H9 (cell line): ENCODE data around the gene MERTK. TPM values are rescaled to one million over a fixed set of nuclear protein-coding genes. Genes with fewer than 3 reads are reported as not detected.

Experiments used
- DNase-seq: peaks from one replicate; pipeline ENCODE4 v3.0.0-alpha.2; 2017
- H2AFZ ChIP-seq: one replicate; pipeline ENCODE4 v1.6.1; 2013; ENCODE audit warnings: mild to moderate bottlenecking, low read length, control low read depth, moderate library complexity
- H2AK5ac ChIP-seq: 2 replicates; pipeline ENCODE4 v1.6.1; 2013; ENCODE audit warnings: low read length, control low read depth, mixed read lengths; ENCODE audit not compliant: insufficient read length
- H2BK120ac ChIP-seq: one replicate; pipeline ENCODE4 v1.6.1; 2013; ENCODE audit warnings: low read depth, mild to moderate bottlenecking, low read length, control low read depth, inconsistent platforms; ENCODE audit not compliant: poor library complexity, severe bottlenecking
- H2BK12ac ChIP-seq: 2 replicates; pipeline ENCODE4 v1.6.1; 2013; ENCODE audit warnings: low read length, control low read depth, mixed read lengths, low read depth; ENCODE audit not compliant: insufficient read length
- H2BK15ac ChIP-seq: 2 replicates; pipeline ENCODE4 v1.6.1; 2013; ENCODE audit warnings: low read depth, low read length, control low read depth
- H2BK20ac ChIP-seq: one replicate; pipeline ENCODE4 v1.6.1; 2013; ENCODE audit warnings: low read depth, mild to moderate bottlenecking, low read length, control low read depth, inconsistent platforms; ENCODE audit not compliant: poor library complexity, severe bottlenecking
- H2BK5ac ChIP-seq: 2 replicates; pipeline ENCODE4 v1.6.1; 2013; ENCODE audit warnings: low read length, control low read depth, mixed read lengths; ENCODE audit not compliant: insufficient read length
- H3K14ac ChIP-seq: 2 replicates; pipeline ENCODE4 v1.6.1; 2013; ENCODE audit warnings: low read length, control low read depth; ENCODE audit not compliant: insufficient read depth
- H3K18ac ChIP-seq: 2 replicates; pipeline ENCODE4 v1.6.1; 2013; ENCODE audit warnings: low read depth, mild to moderate bottlenecking, mixed read lengths, low read length, control low read depth; ENCODE audit not compliant: insufficient read length
- H3K23ac ChIP-seq: 2 replicates; pipeline ENCODE4 v1.6.1; 2013; ENCODE audit warnings: low read length, control low read depth, mixed read lengths, low read depth; ENCODE audit not compliant: insufficient read length
- H3K23me2 ChIP-seq: 2 replicates; pipeline ENCODE4 v1.6.1; 2013; ENCODE audit warnings: low read depth, mild to moderate bottlenecking, mixed read lengths, low read length, control low read depth; ENCODE audit not compliant: insufficient read length, poor library complexity, severe bottlenecking
- H3K27ac ChIP-seq: 2 replicates; pipeline ENCODE4 v1.5.1; 2013; ENCODE audit warnings: low read length, control low read depth, mixed read lengths, low read depth; ENCODE audit not compliant: insufficient read length
- H3K27me3 ChIP-seq: 2 replicates; pipeline ENCODE4 v1.6.1; 2013; ENCODE audit warnings: low read length, control low read depth, inconsistent platforms; ENCODE audit not compliant: insufficient read depth
- H3K4ac ChIP-seq: 2 replicates; pipeline ENCODE4 v1.6.1; 2013; ENCODE audit warnings: low read depth, mild to moderate bottlenecking, control low read depth, inconsistent platforms, low read length, moderate library complexity
- H3K4me1 ChIP-seq: 2 replicates; pipeline ENCODE4 v1.6.1; 2013; ENCODE audit warnings: low read length, control low read depth, inconsistent platforms; ENCODE audit not compliant: insufficient read depth
- H3K4me2 ChIP-seq: 2 replicates; pipeline ENCODE4 v1.6.1; 2013; ENCODE audit warnings: low read length, control low read depth, mixed read lengths; ENCODE audit not compliant: insufficient read length, insufficient read depth
- H3K56ac ChIP-seq: 2 replicates; pipeline ENCODE4 v1.6.1; 2013; ENCODE audit warnings: low read depth, mild to moderate bottlenecking, mixed read lengths, low read length, control low read depth; ENCODE audit not compliant: insufficient read length
- H3K79me1 ChIP-seq: 2 replicates; pipeline ENCODE4 v1.6.1; 2013; ENCODE audit warnings: low read depth, mild to moderate bottlenecking, moderate library complexity, low read length, control low read depth, inconsistent platforms; ENCODE audit not compliant: insufficient read depth, poor library complexity, severe bottlenecking
- H3K79me2 ChIP-seq: 2 replicates; pipeline ENCODE4 v1.6.1; 2013; ENCODE audit warnings: low read length, control low read depth, inconsistent platforms; ENCODE audit not compliant: insufficient read depth
- H3K9ac ChIP-seq: 2 replicates; pipeline ENCODE4 v1.6.1; 2013; ENCODE audit warnings: low read length, control low read depth, mixed read lengths; ENCODE audit not compliant: insufficient read length; ENCODE audit errors: extremely low read depth
- H3K9me3 ChIP-seq: one replicate; pipeline ENCODE4 v1.6.1; 2013; ENCODE audit warnings: low read depth, low read length, inconsistent platforms; ENCODE audit not compliant: control insufficient read depth
- H3T11ph ChIP-seq: one replicate; pipeline ENCODE4 v1.6.1; 2013; ENCODE audit warnings: mild to moderate bottlenecking, low read length, control low read depth, inconsistent platforms
- H4K20me1 ChIP-seq: one replicate; pipeline ENCODE4 v1.6.1; 2013; ENCODE audit not compliant: control insufficient read depth, insufficient read length, insufficient read depth
- H4K5ac ChIP-seq: 2 replicates; pipeline ENCODE4 v1.6.1; 2013; ENCODE audit warnings: low read depth, mild to moderate bottlenecking, mixed read lengths, low read length, control low read depth; ENCODE audit not compliant: insufficient read length
- H4K8ac ChIP-seq: replicated peaks from 2 replicates; pipeline ENCODE4 v1.6.1; 2013; ENCODE audit warnings: low read length, control low read depth, mixed read lengths, low read depth; ENCODE audit not compliant: insufficient read length
- H4K91ac ChIP-seq: 2 replicates; pipeline ENCODE4 v1.6.1; 2013; ENCODE audit warnings: low read depth, mild to moderate bottlenecking, moderate library complexity, mixed read lengths, low read length, control low read depth; ENCODE audit not compliant: insufficient read length
- H3K27ac Mint-ChIP-seq, 3 experiments: 2 replicates in 2 of 3; 3 replicates in 1 of 3; pipeline ENCODE4 v1.8.0; 2020 to 2021; ENCODE audit warnings: mixed read lengths in 3 of 3, mild to moderate bottlenecking in 1 of 3, moderate library complexity in 1 of 3
- H3K27me3 Mint-ChIP-seq: 2 replicates; pipeline ENCODE4 v1.8.0; 2021; ENCODE audit warnings: low read depth, mild to moderate bottlenecking, moderate library complexity, mixed read lengths
- H3K36me3 Mint-ChIP-seq, 3 experiments: 2 replicates in 2 of 3; 3 replicates in 1 of 3; pipeline ENCODE4 v1.8.0; 2020 to 2021; ENCODE audit warnings: low read depth in 3 of 3, mixed read lengths in 3 of 3; ENCODE audit not compliant: insufficient read depth in 1 of 3
- H3K4me1 Mint-ChIP-seq, 2 experiments: 2 replicates each; pipeline ENCODE4 v1.8.0; 2020; ENCODE audit warnings: mixed read lengths in 2 of 2
- H3K4me3 Mint-ChIP-seq, 2 experiments: 2 replicates in 1 of 2; 3 replicates in 1 of 2; pipeline ENCODE4 v1.8.0; 2020 to 2021; ENCODE audit warnings: mild to moderate bottlenecking in 2 of 2, mixed read lengths in 2 of 2, moderate library complexity in 1 of 2
- H3K9me3 Mint-ChIP-seq, 2 experiments: 2 replicates in 1 of 2; 3 replicates in 1 of 2; pipeline ENCODE4 v1.8.0; 2020; ENCODE audit warnings: mild to moderate bottlenecking in 2 of 2, mixed read lengths in 2 of 2, moderate library complexity in 1 of 2
- CTCF ChIP-seq: fragments of 200-600 bp; sonication (generic); conservative IDR thresholded peaks from 3 replicates; pipeline ENCODE4 v1.8.0; 2021; ENCODE audit warnings: antibody characterized with exemption, mild to moderate bottlenecking
- WGBS: extraction: QIAGEN DNeasy Blood & Tissue Kit; methylation state at CpG from one replicate; pipeline ENCODE4 v1.1.7; 2013; ENCODE audit warnings: missing lambda C conversion rate, low lambda C conversion rate, mixed read lengths; ENCODE audit not compliant: insufficient read length; ENCODE audit errors: extremely low coverage; 5-methylcytosine and 5-hydroxymethylcytosine counted together
- total RNA-seq: library from RNA; stranded (reverse); gene quantifications from 2 replicates; pipeline ENCODE4 v1.2.1, GENCODE V29; 2021

The MERTK gene
- total RNA-seq, 1 experiment from 2014 or later, result 4.8 TPM

- Histone ChIP-seq H2BK120ac (no peak overlapping the region), H3K14ac (no peak overlapping the region), H3K27ac (no peak overlapping the region), H2AFZ (no peak overlapping the region), H3K4me1 (no peaks in the 10 kb centered on the region), H3K18ac (no peak overlapping the region), H2BK15ac (no peak overlapping the region), H3K79me2 (no peaks in the 10 kb centered on the region), H4K91ac (no peak overlapping the region), H3K9ac (no peak overlapping the region), H3K79me1 (no peaks in the 10 kb centered on the region), H2BK12ac (no peak overlapping the region), H2BK20ac (no peak overlapping the region), H3K56ac (no peak overlapping the region), H3K23ac (no peak overlapping the region), H2BK5ac (no peak overlapping the region), H3K23me2 (no peaks in the 10 kb centered on the region), H3K4ac (no peak overlapping the region), H3K27me3 (no peaks in the 10 kb centered on the region), H4K5ac (no peak overlapping the region), H2AK5ac (no peak overlapping the region), H3K4me2 (no peak overlapping the region), H3T11ph (no peak overlapping the region), H4K20me1 (no peaks in the 10 kb centered on the region), H3K9me3 (no peaks in the 10 kb centered on the region), H4K8ac (no peak overlapping the region)
- Mint-ChIP-seq H3K9me3 (no peaks in the 10 kb centered on the region), H3K36me3 (peaks cover 3% of the 10 kb centered on the region in 3 experiments; a peak in 3 of 7 replicates), H3K4me1 (peaks cover 2 to 4% of the 10 kb centered on the region in 2 experiments; a peak in 3 of 4 replicates), H3K27ac (no peak overlapping the region), H3K27me3 (no peaks in the 10 kb centered on the region), H3K4me3 (no peak overlapping the region)
- DNase-seq, result no peak
- no peak for TF ChIP-seq CTCF
- WGBS, result no CpG with 5 or more reads among the region's 12 CpGs
These were observed 126.6 kb downstream of the MERTK start for GRCh38 chr2:112024896-112025491.
